A673 (cell line): ENCODE data around the gene PMPCA. TPM values are rescaled to one million over a fixed set of nuclear protein-coding genes. Genes with fewer than 3 reads are reported as not detected.
A peak's percentile ranks its signal among the peaks of the same experiment; 100 is the strongest.

Experiments
- BruUV-seq: library from RNA; stranded (reverse); fragments of 400-500 nt; replicated peaks from 2 replicates; lab custom pipeline; 2021; lab: Mats Ljungman, UMichigan
- CTCF ChIA-PET: fragments of 300-600 bp; sonication (Branson Sonifier 250); formaldehyde crosslinking; loops from one replicate; lab custom pipeline; 2022; ENCODE audit warnings: antibody characterized with exemption; lab: Charles Lee
- POLR2A ChIA-PET: fragments of 300-600 bp; sonication (Branson Sonifier 250); formaldehyde crosslinking; loops from one replicate; lab custom pipeline; 2022; ENCODE audit warnings: antibody characterized with exemption; ENCODE audit not compliant: low non-redundant PET; lab: Charles Lee
- DNase-seq: peaks from one replicate; pipeline ENCODE4 v3.0.0-alpha.2; 2015; ENCODE audit warnings: low spot score
- H3K27ac ChIP-seq: fragments of 200-600 bp; sonication (generic); 2 replicates; pipeline ENCODE4 v1.5.1; 2016; ENCODE audit warnings: mixed run types, low read depth, mild to moderate bottlenecking, mixed read lengths, antibody characterized with exemption, low read length; ENCODE audit not compliant: poor library complexity, severe bottlenecking
- H3K27me3 ChIP-seq: fragments of 200-600 bp; sonication (generic); replicated peaks from 2 replicates; pipeline ENCODE4 v1.6.1; 2017; ENCODE audit warnings: mixed run types, low read depth, mild to moderate bottlenecking, mixed read lengths, antibody characterized with exemption, low read length; ENCODE audit not compliant: insufficient read depth, poor library complexity
- H3K36me3 ChIP-seq: fragments of 200-600 bp; sonication (generic); 2 replicates; pipeline ENCODE4 v1.6.1; 2016; ENCODE audit warnings: mixed run types, mild to moderate bottlenecking, mixed read lengths, antibody characterized with exemption, low read length; ENCODE audit not compliant: insufficient read depth, poor library complexity, severe bottlenecking
- H3K4me1 ChIP-seq: fragments of 200-600 bp; sonication (generic); 2 replicates; pipeline ENCODE4 v1.6.1; 2017; ENCODE audit warnings: mixed run types, mild to moderate bottlenecking, mixed read lengths, antibody characterized with exemption, low read length; ENCODE audit not compliant: insufficient read depth, poor library complexity, severe bottlenecking
- H3K4me3 ChIP-seq: fragments of 200-600 bp; sonication (generic); 2 replicates; pipeline ENCODE4 v1.5.1; 2016; ENCODE audit warnings: low read depth, mixed run types, mild to moderate bottlenecking, mixed read lengths, low read length; ENCODE audit not compliant: poor library complexity, severe bottlenecking
- H3K9me3 ChIP-seq: fragments of 200-600 bp; sonication (generic); 2 replicates; pipeline ENCODE4 v1.6.1; 2016; ENCODE audit warnings: mixed run types, low read depth, mild to moderate bottlenecking, mixed read lengths, antibody characterized with exemption, low read length; ENCODE audit not compliant: poor library complexity, severe bottlenecking
- CTCF ChIP-seq: fragments of 300-800, 200-600 bp; sonication (generic); conservative IDR thresholded peaks from 2 replicates; pipeline ENCODE4 v1.5.1; 2017; ENCODE audit warnings: low read depth, mild to moderate bottlenecking, antibody characterized with exemption, low read length, moderate library complexity, mixed read lengths
- EZH2 ChIP-seq: fragments of 200-600 bp; sonication (generic); IDR thresholded peaks from 2 replicates; pipeline ENCODE4 v1.6.1; 2017; ENCODE audit warnings: borderline replicate concordance, low read depth, mild to moderate bottlenecking, mixed read lengths, antibody characterized with exemption, low read length; ENCODE audit not compliant: poor library complexity, severe bottlenecking
- intact Hi-C: fragments of 100-400 bp; cut with micrococcal nuclease; formaldehyde crosslinking; loops from one replicate; pipeline ENCODE4 v1.10.0; 2022; ENCODE audit not compliant: unreplicated experiment
- total RNA-seq: library from RNA; stranded (reverse); gene quantifications from 2 replicates; pipeline ENCODE4 v1.2.3, GENCODE V29; 2021

The PMPCA gene
- total RNA-seq, 1 experiment from 2014 or later: 94.8 TPM

DNA sequence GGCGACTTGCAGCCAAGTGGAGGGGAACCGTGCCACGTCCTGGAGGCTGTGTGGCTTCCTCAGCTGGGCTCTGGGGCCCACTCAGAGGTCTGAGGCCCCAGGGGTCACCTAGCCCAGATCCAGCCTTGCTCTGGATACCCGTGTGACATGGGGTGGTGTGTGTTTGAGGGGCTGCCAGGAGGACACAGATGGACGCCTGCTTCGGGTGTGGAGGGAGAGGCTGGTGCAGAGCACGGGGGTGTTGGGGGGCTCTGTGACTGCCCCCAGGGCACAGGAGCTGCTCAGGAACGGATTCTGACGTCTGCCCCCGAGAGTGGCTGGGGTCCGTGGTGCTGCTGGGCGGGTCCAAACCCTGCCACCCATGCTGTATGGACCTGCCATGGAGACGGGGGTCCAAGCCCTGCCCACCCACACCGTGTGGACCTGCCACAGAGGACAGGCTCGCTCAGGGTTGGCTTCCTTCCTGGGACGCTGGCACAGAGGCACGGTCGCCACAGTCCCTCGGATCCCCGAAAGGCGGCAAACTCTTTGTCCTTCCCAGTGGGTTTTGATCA lies 18.7 kb downstream of the PMPCA start:
- H3K4me3 ChIP-seq: no peak overlapping the region
- no peak overlapping the region for H3K27ac ChIP-seq
- peaks cover 32% of the 10 kb centered on the region for H3K36me3 ChIP-seq
- TSS peak; percentile 55 for BruUV-seq
- intact Hi-C loops: no loop called here
- no peak for DNase-seq
- H3K4me1 ChIP-seq: peaks cover 5% of the 10 kb centered on the region
- H3K9me3 ChIP-seq: no peaks in the 10 kb centered on the region
- TF ChIP-seq CTCF: no peak
- TF ChIP-seq EZH2: no peak
- H3K27me3 ChIP-seq: no peaks in the 10 kb centered on the region
- ChIA-PET CTCF (no interaction called here), POLR2A (no interaction called here)

DNA sequence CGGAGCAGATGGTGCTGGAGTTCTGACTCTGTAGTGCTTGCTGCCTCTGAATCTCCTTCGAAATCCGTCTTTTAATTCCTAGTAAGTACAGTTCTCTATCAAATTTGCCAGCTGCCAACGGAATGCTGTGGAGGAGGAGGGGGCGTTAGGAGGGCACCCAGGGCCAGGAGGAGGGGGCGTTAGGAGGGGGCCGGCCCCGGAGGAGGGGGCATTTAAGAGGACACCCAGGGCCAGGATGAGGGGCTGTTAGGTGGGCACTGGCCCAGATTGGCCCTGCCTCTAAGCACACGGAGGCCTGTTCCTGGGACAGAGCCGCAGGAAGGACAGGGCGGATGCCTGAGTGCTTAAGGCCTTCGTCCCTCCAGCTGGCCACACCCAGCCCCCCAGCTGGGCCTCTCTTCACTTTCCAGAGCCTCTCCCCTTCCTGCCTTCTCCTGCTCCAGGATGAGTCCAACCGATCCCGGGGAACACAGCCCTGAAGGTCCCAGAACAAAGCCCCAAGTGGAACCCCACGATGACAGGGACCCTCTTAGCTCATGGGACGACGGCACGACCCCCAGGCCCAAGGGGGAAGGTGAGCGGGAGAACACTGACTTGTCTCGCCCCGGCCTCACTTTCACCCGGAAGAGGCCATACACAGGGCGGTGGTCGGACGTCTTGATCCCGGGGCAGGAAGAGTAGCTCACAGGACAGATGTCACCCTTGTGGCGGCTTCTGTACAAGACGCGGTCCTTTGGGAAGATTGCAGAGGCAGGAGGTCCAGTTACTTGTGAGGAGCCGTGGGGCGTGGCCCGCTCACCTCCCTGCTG lies 19.4 kb downstream of the PMPCA start:
- ChIA-PET POLR2A (interaction anchor here (0.6 kb wide), 1 partner anchor 494 kb away, joined by 4 read pairs; no protein-coding TSS in a partner anchor), CTCF (interaction anchor here (1.5 kb wide), 1 partner anchor 29 kb away, joined by 3 read pairs; no protein-coding TSS in a partner anchor)
- H3K4me3 ChIP-seq: no peak overlapping the region

More for the DNA sequence above, 19.4 kb downstream of the PMPCA start:
- Histone ChIP-seq H3K36me3 (peaks cover 27% of the 10 kb centered on the region), H3K27me3 (no peaks in the 10 kb centered on the region), H3K27ac (no peak overlapping the region), H3K4me1 (peaks cover 5% of the 10 kb centered on the region), H3K9me3 (no peaks in the 10 kb centered on the region)
- TF ChIP-seq CTCF (no peak), EZH2 (no peak)
- no peak for DNase-seq
- no TSS peak for BruUV-seq
- intact Hi-C loops: no loop called here
